GM04503 (cell line): ENCODE measurements around the gene MAPK12.

Source experiments
- DNase-seq: peaks from one replicate; pipeline ENCODE4 v3.0.0-alpha.2; 2012; ENCODE audit warnings: low read depth

MAPK12 gene

DNA sequence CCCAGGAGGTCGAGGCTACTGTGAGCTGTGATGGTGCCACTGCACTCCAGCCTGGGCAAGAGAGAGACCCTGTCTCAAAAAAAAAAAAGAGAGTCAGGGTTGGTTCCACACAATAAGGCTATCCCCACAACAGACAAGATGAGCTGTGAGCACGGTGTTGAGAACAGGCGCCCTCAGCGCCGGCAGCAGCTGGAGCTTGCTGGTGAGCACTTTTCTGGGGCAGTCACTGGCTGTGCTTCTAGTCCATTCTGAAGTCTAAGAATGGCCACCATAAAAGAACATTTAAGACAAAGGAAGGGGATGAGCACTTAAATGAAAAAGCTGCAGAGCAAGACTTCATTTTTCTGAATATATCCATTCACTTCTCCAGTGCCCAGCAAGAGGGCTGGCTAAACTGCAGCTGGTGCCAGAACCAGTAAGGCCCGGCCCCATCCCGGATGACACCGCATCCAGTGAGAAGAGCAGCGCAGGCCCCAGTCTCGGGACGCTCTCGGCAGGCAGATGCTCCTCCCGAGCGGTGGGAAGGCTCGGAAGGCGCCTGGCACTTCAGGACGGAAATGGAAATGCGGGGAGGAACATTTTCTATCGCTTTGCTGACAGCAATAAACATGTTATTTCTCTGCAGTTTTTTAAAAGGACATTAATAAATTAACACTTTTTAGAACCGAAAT, 28.9 kb downstream of the MAPK12 start:
- no peak for DNase-seq

DNA sequence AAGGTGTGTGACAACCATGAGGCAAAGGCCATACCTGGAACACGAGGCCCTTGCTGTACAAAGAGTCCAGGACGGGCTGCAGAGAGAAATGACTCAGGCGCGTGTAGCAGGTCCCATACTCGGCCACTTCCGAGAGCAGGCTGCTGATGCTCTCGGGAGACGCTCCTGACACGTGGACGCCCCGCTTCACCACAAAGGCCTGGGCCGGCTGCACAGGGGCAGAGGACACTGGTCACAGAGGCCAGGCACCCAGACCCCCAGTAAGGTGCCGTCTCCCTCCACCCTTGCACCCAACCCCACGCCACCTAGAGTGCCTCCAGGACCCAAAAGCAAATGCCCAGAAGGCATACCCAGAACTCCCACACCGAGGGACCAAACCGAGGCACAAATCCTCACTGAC, 32.1 kb downstream of the MAPK12 start:
- DNase-seq, result no peak

DNA sequence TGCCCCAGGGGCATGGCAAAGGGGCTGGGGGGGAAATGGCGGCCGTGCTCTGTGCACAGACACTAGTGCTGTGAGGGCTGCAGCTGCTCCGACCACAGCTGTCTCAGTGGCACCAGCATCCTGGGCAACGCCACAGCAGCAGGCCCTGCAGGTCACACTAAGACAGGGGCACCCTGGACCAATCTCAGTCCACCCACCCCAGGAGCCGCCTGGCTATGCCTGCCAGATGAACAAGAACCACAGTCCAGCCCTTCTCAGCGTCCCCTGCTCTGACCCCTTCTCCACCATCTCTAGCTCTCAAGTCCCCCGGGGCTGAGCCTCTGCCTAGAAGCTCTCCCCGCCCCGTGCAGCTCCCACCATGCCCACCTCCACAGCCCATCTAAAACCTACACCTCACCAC, 33.1 kb downstream of the MAPK12 start:
- no peak for DNase-seq

DNA sequence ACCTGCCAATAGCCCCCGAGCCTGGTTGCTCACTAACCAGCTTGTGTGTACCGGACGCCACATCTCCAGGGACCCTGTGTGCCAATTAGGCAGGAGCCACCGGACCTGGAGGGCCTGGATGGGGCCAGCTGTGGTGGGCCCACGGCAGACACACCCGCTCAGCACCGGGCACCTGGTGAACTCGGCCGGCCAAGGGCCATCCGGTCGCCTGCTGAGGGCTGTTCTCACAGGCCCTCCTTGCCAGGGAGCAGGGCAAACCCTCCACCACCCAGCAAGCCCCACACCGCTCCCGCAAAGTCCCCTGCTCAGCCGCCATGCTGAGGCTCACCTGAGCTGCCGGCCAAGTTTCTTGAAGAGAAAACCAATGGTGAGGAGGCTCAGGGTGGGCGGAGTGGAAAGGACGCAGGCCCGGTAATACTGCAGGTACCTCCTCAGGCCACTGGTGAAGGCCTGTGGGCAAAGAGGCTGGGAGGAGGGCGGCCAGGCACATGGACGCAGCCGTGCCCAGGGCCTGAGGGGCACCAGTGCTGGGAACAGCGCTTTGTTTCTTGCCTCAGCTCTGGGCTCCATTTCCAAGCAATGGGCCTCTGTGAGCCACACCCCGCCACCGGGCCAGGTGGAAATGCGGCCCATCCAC, 33.8 kb downstream of the MAPK12 start:
- DNase-seq, result no peak

DNA sequence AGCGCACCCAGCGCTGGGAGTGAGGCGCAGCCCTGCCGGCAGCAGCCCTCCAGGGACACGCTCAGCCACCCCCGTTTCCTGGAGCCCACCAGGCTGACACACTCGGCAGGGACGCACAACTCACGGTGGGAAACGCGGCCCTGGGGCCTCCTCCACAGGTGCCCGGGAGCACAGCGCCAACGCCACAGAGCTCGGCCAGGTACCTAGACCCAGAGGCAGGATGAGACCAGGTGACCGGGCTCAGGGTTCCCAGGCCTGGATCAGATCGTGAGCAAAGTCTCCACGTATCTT, 34.7 kb downstream of the MAPK12 start:
- DNase-seq, result no peak

- no peak for DNase-seq
These were observed 35.2 kb downstream of the MAPK12 start for GRCh38 chr22:50226063-50226874.

DNA sequence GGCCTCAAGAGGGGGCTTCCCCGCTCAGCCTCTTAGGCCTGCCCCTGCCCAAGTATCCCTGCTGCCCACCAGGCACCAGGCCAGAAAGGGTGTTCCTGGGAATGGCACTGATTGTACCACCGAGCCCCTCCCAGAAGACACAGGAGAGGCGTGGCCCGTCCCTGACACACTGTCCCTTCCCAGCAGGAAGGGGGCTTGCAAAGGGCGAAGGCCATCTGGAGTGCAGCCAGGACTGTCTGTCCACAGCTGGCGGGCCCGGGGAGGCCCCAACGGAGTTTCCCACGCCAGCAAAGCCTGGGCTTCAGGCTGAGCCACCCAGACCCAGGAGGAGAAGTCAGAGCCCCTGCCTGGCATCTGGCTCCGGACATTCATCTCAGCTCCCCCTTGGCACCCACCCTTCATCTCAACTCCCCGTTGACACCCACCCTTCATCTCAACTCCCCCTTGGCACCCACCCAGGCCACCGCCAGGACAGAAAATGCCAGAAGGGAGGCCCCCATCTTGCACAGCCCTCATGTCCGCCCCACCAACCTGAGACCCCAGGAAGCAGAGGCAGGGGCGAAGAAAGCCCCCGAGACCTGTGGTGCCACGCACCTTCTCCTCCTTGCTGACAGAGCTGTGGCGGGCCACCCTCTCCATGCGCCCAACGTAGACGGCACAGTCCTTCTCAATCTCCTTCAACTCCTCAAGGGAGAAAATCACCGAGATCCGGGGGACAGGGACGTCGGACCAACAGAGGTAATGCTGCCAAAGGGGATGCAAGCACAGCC, 36.1 kb downstream of the MAPK12 start:
- no peak for DNase-seq

DNA sequence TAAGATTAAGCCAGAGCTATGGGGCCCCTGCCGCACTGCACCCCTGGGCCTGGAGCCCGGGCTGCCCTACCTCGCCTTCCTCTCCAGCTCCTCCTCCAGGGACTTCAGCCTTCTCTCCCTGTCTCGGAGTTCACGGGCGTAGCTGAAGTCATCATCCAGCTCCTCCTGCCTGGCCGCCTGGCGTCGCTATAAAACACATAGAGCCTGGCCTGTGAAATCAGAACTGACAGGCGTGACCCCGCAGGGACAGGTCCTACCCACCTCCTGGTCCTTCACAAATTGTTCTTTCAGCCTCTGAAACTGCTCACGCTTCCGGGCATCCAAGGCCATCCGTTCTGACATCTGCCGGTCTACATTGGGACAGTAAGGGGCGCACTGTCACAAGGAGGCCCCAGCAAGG, 37.4 kb downstream of the MAPK12 start:
- no peak for DNase-seq

- no peak for DNase-seq
These were observed 39.0 kb downstream of the MAPK12 start for GRCh38 chr22:50222508-50222907.

DNA sequence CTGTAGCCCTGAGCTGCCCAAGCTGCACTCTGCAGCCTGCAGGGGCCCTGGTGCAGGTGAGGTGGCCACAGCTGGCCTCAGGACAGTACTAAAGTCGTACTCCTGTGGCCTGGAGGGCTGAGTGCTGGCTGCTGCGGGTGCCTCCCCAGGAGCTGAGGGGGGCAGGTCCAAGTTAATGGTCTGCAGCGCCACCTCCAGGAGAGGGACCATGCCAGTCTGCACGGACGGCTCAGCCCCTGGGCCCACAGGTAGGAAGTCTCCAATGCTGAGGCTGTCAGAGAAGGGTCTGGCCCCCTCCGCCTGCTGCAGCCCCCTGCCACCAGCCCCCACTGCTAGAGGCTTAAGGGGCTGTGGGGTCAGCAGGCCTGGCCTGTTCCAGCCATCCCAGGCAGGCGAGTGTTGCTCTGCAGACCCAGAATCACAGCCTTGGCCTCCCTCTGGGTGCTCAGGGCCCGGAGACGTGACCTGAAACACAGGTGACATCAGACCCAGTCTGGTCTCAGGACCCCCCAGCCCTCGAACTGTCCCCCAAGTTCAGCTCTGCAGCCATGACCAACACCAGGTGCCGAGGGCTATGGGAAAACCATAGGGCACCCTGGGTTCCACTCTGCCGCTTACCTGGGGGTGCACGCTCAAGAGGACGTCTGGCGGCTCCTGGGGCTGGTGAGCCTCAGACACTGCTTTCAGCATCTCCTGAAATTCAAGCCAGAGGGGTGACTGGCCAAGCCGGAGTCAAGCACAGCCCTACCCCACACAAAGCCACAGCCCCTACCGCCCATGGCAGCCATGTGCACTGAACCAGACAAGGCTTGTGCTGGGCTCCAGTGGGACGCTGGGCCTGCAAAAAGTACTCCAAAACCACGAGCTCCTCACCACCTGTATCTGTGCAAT, 39.8 kb downstream of the MAPK12 start:
- DNase-seq, result no peak

DNA sequence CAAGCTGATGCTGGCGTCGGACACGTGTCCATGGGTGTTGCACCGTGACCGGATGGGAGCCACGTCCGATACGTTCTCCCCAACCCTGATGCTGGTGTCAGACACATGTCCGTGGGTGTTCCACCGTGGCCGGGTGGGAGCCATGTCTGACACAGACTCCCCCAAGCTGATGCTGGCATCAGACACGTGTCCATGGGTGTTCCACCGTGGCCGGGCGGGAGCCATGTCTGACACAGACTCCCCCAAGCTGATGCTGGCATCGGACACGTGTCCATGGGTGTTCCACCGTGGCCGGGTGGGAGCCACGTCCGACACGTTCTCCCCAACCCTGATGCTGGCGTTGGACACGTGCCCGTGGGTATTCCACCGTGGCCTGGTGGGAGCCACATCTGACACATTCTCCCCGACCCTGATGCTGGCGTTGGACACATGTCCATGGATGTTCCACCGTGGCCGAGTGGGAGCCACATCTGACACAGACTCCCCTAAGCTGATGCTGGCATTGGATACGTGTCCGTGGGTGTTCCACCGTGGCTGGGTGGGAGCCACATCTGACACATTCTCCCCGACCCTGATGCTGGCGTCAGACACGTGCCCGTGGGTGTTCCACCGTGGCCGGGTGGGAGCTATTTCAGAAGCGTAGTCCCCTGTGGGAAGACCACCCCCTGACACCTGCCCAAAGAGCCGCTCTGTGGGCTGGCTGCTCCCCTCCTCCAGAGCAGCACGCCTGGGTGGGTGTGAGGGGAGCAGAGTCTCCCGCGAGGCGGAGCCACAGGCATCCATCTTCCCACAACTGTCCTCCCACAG, 40.7 kb downstream of the MAPK12 start:
- DNase-seq, result no peak

GRCh38 chr22:50219800-50220602, 41.5 kb downstream of the MAPK12 start:
- DNase-seq, result no peak

- no peak for DNase-seq
These were observed 42.3 kb downstream of the MAPK12 start for GRCh38 chr22:50218996-50219727.

GRCh38 chr22:50218153-50218995, 43.1 kb downstream of the MAPK12 start:
- no peak for DNase-seq

DNA sequence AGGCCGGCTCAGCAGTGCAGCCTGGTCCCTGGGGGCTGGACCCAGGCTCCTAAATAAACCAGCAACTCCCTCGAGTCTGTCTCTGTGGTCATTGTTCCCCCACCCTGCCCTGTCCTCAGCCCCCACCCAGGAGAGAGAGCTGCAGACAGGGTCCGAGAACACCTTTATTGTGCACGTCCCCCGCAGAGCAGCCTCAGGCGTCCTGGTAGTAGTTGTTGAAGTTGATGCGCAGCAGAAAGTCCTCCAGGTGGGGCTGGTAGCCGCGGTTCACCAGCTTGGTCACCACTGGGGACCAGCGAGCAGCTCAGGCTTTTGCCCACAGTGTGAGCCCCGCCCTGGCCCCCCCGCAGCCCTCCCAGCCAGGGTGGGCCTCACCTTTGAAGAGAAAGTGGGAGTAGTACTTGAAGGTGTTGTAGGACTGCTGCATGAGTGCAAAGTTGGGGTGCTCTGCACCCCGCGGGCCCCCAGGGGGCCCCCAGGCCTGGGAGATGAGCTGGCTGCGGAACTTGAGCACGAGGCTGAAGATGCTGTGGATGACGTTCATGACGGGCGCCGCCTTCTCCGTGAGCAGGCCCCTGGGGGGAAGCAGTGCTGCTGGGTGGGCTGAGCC, 43.8 kb downstream of the MAPK12 start:
- DNase-seq, result no peak

- no peak for DNase-seq
These were observed 44.6 kb downstream of the MAPK12 start for GRCh38 chr22:50216684-50217520.
